AG04450 (cell line): ENCODE measurements around the gene AQP5. TPM values are rescaled to one million over a fixed set of nuclear protein-coding genes. Genes with fewer than 3 reads are reported as not detected.

Experiments used
- CTCF ChIA-PET: fragments of 300-600, 350-600 bp; formaldehyde crosslinking; extraction: SDS; loops from one replicate; lab custom pipeline; 2022; ENCODE audit warnings: antibody characterized with exemption, inconsistent platforms; lab: Charles Lee
- POLR2A ChIA-PET: fragments of 350-600 bp; formaldehyde crosslinking; extraction: SDS; loops from one replicate; lab custom pipeline; 2021; ENCODE audit warnings: antibody characterized with exemption, inconsistent platforms; lab: Yijun Ruan, JAX
- DNase-seq: peaks from one replicate; pipeline ENCODE4 v3.0.0-alpha.2; 2011; ENCODE audit warnings: low read depth, low spot score
- H3K27ac ChIP-seq: one replicate; pipeline ENCODE4 v1.5.1; 2012; ENCODE audit warnings: low read depth, low read length, control low read depth
- H3K27me3 ChIP-seq: one replicate; pipeline ENCODE4 v1.6.0; 2012; ENCODE audit warnings: low read length; ENCODE audit not compliant: control insufficient read depth, insufficient read depth
- H3K4me3 ChIP-seq: 2 replicates; pipeline ENCODE4 v1.5.1; 2011; ENCODE audit warnings: mild to moderate bottlenecking, low read depth, low read length, control low read depth
- H3K9me3 ChIP-seq: 2 replicates; pipeline ENCODE4 v1.5.1; 2012; ENCODE audit warnings: low read length; ENCODE audit not compliant: control insufficient read depth, insufficient read depth
- CTCF ChIP-seq: IDR thresholded peaks from 2 replicates; pipeline ENCODE4 v1.5.1; 2011; ENCODE audit warnings: low read depth, low read length, control low read depth, inconsistent platforms
- polyA plus RNA-seq: library from polyadenylated mRNA; depleted of rRNA; stranded (reverse); fragments of >200 nt; gene quantifications from 2 replicates; pipeline ENCODE4 v1.2.3, GENCODE V29; 2011

AQP5 gene
- polyA plus RNA-seq, 1 experiment, result not detected

- Histone ChIP-seq H3K27ac (no peak overlapping the region), H3K9me3 (no peaks in the 10 kb centered on the region), H3K27me3 (no peaks in the 10 kb centered on the region), H3K4me3 (no peak overlapping the region)
- POLR2A ChIA-PET, result interaction anchor here (0.6 kb wide), 1 partner anchor 208 kb away, joined by 7 read pairs; no protein-coding TSS in a partner anchor
- no peak for DNase-seq
- CTCF ChIA-PET, result interaction anchor here (1.5 kb wide), 1 partner anchor 20 kb away, joined by 4 read pairs; no protein-coding TSS in a partner anchor
- no peak for TF ChIP-seq CTCF
Measured at GRCh38 chr12:49925433-49926204, 36.1 kb upstream of the AQP5 start.

DNA sequence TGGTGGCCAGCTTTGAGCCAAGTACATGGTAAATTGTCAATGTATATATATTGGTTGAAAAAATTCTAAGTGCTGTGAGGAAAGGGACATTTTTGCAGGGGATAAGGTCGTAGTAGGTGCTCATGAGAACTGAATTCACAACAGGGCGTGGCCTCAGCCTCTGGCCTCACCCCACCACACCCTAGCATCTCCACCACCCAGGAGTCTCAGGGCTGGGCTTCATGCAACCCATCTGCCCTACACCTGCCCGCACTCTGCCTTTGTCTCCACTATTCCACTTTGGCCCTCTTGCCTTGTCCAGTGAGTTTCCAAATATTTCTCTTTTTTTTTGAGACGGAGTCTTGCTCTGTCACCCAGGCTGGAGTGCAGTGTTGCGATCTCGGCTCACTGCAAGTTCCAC, 33.2 kb upstream of the AQP5 start:
- Histone ChIP-seq H3K27ac (no peak overlapping the region), H3K27me3 (no peaks in the 10 kb centered on the region), H3K9me3 (no peaks in the 10 kb centered on the region), H3K4me3 (no peak overlapping the region)
- ChIA-PET POLR2A (no interaction called here), CTCF (interaction anchor here (1.8 to 3.8 kb wide), 2 partner anchors 17 to 142 kb away, joined by 6 to 20 read pairs; no protein-coding TSS in a partner anchor)
- TF ChIP-seq CTCF, result no peak
- DNase-seq, result no peak

- ChIA-PET CTCF (interaction anchor here (3.8 kb wide), 1 partner anchor 16 kb away, joined by 20 read pairs; no protein-coding TSS in a partner anchor), POLR2A (no interaction called here)
- Histone ChIP-seq H3K27me3 (no peaks in the 10 kb centered on the region), H3K27ac (no peak overlapping the region), H3K4me3 (no peak overlapping the region), H3K9me3 (no peaks in the 10 kb centered on the region)
- DNase-seq, result no peak
- TF ChIP-seq CTCF, result no peak
Measured at GRCh38 chr12:49929581-49929980, 32.1 kb upstream of the AQP5 start.

DNA sequence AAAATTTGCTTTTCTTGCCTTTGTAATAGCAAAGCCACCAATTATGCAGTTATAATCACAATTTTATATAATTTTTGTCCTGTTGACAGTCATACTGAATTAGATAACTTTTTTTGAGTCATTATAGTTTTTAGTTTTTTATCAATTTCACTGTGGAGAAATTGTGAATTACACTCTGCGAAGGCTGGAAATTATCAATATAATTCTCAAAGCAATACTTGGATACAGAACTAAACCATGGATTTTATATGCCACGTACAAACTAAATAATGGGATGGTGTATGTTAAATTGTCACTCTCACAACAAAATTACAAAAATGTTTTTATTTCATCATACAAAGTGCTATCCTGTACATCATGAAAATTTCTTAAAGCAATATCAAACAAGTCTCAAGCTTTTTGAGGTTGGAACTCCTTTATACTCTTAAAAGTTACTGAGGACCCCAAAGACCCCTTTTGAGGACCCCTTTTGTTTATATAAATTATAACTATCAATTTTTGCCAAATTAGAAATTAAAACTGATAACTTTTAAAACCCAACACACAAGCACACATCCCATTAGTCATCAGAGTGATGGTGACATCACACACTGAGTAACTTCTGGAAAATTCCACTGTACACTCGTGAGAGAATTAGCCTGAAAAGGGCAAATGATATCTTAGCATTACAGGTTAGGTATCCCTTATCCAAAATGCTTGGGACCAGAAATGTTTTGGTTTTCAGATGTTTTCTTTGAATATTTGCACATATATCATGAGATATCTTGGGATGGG, 31.0 kb upstream of the AQP5 start:
- no peaks in the 10 kb centered on the region for H3K9me3 ChIP-seq
- POLR2A ChIA-PET, result no interaction called here
- H3K4me3 ChIP-seq, result no peak overlapping the region
- DNase-seq, result no peak
- H3K27ac ChIP-seq, result no peak overlapping the region
- no peak for TF ChIP-seq CTCF
- CTCF ChIA-PET, result interaction anchor here (0.6 to 4.5 kb wide), 3 partner anchors 15 to 142 kb away, joined by 4 to 48 read pairs (median 20); no protein-coding TSS in a partner anchor
- H3K27me3 ChIP-seq, result no peaks in the 10 kb centered on the region
